Neural cell (in vitro differentiated cells): Measurements from ENCODE around the gene SCARB1. TPM values are rescaled to one million over a fixed set of nuclear protein-coding genes. Genes with fewer than 3 reads are reported as not detected.

ENCODE experiments used
- H2AFZ ChIP-seq: fragments of 200-600, 300-800 bp; sonication (generic), shearing (Covaris generic); 2 replicates; pipeline ENCODE4 v1.6.0; 2014; ENCODE audit warnings: low read depth, mild to moderate bottlenecking, antibody characterized with exemption, low read length, moderate library complexity
- H3F3A ChIP-seq: fragments of 200-600 bp; shearing (Covaris generic); 2 replicates; pipeline ENCODE4 v1.6.1; 2016; ENCODE audit warnings: mild to moderate bottlenecking, moderate library complexity, mixed read lengths, antibody characterized with exemption, low read length; ENCODE audit not compliant: insufficient read depth, poor library complexity, severe bottlenecking
- H3K27ac ChIP-seq: fragments of 200-600, 300-800 bp; sonication (generic), shearing (Covaris generic); 2 replicates; pipeline ENCODE4 v1.5.1; 2014; ENCODE audit warnings: mild to moderate bottlenecking, low read length, moderate library complexity
- H3K27me3 ChIP-seq: fragments of 300-800, 200-600 bp; sonication (generic), shearing (Covaris generic); 2 replicates; pipeline ENCODE4 v1.6.0; 2014; ENCODE audit warnings: mild to moderate bottlenecking, low read depth, low read length, moderate library complexity; ENCODE audit not compliant: insufficient read depth
- H3K36me3 ChIP-seq: fragments of 300-800, 200-600 bp; sonication (generic), shearing (Covaris generic); 2 replicates; pipeline ENCODE4 v1.5.1; 2014; ENCODE audit warnings: mild to moderate bottlenecking, antibody characterized with exemption, low read length, moderate library complexity; ENCODE audit not compliant: insufficient read depth
- H3K4me2 ChIP-seq: fragments of 300-800, 200-600 bp; sonication (generic), shearing (Covaris generic); 2 replicates; pipeline ENCODE4 v1.6.0; 2014; ENCODE audit warnings: mild to moderate bottlenecking, low read length
- H3K4me3 ChIP-seq: fragments of 300-800, 200-600 bp; sonication (generic), shearing (Covaris generic); 2 replicates; pipeline ENCODE4 v1.5.1; 2014; ENCODE audit warnings: mild to moderate bottlenecking, low read length, moderate library complexity
- H3K79me2 ChIP-seq: fragments of 200-600 bp; shearing (Covaris generic); replicated peaks from 2 replicates; pipeline ENCODE4 v1.6.0; 2014; ENCODE audit warnings: mild to moderate bottlenecking, low read length, moderate library complexity; ENCODE audit not compliant: insufficient read depth
- H3K9ac ChIP-seq: fragments of 300-800, 200-600 bp; sonication (generic), shearing (Covaris generic); 2 replicates; pipeline ENCODE4 v1.6.1; 2016; ENCODE audit warnings: mild to moderate bottlenecking, low read length, mixed read lengths
- H3K9me2 ChIP-seq: fragments of 200-600 bp; shearing (Covaris generic); 2 replicates; pipeline ENCODE4 v1.6.1; 2016; ENCODE audit warnings: mild to moderate bottlenecking, low read length, mixed read lengths; ENCODE audit not compliant: insufficient read depth
- H3K9me3 ChIP-seq: fragments of 200-600, 300-800 bp; sonication (generic), shearing (Covaris generic); 2 replicates; pipeline ENCODE4 v1.6.1; 2016; ENCODE audit warnings: mild to moderate bottlenecking, mixed run types, low read length, moderate library complexity, mixed read lengths
- H4K20me1 ChIP-seq: fragments of 200-600 bp; shearing (Covaris generic); 2 replicates; pipeline ENCODE4 v1.6.1; 2016; ENCODE audit warnings: mild to moderate bottlenecking, mixed run types; ENCODE audit not compliant: insufficient read depth
- EP300 ChIP-seq: fragments of 450-650 bp; conservative IDR thresholded peaks from 2 replicates; pipeline ENCODE4 v1.6.1; 2014; ENCODE audit warnings: antibody characterized with exemption, mild to moderate bottlenecking, moderate library complexity; ENCODE audit not compliant: poor library complexity, severe bottlenecking
- EZH2 ChIP-seq: fragments of 200-600, 300-800 bp; shearing (Covaris generic), sonication (generic); IDR thresholded peaks from 2 replicates; pipeline ENCODE4 v1.6.1; 2014; ENCODE audit warnings: antibody characterized with exemption, low read length, borderline replicate concordance, mild to moderate bottlenecking; ENCODE audit not compliant: insufficient read depth, poor library complexity, severe bottlenecking
- MXI1 ChIP-seq: fragments of 450-650 bp; conservative IDR thresholded peaks from 2 replicates; pipeline ENCODE4 v1.6.1; 2014; ENCODE audit warnings: antibody characterized with exemption, mild to moderate bottlenecking; ENCODE audit not compliant: poor library complexity, severe bottlenecking
- POLR2AphosphoS5 ChIP-seq: IDR thresholded peaks from 2 replicates; pipeline ENCODE4 v1.6.1; 2012
- RAD21 ChIP-seq: fragments of 450-650 bp; conservative IDR thresholded peaks from 2 replicates; pipeline ENCODE4 v1.6.1; 2014; ENCODE audit warnings: antibody characterized with exemption, mild to moderate bottlenecking, moderate library complexity
- SMC3 ChIP-seq: fragments of 450-650 bp; conservative IDR thresholded peaks from 2 replicates; pipeline ENCODE4 v1.6.1; 2014; ENCODE audit warnings: antibody characterized with exemption, mild to moderate bottlenecking, moderate library complexity; ENCODE audit not compliant: poor library complexity
- TAF1 ChIP-seq: IDR thresholded peaks from 2 replicates; pipeline ENCODE4 v1.6.1; 2012; ENCODE audit warnings: low read depth
- polyA plus RNA-seq: library from polyadenylated mRNA; depleted of rRNA; stranded (reverse); fragments of >200 nt; gene quantifications from 2 replicates; pipeline ENCODE4 v1.2.3, GENCODE V29; 2014
- TF ChIP-seq, protein P1 (sequence below): fragments of 450-650 bp; IDR thresholded peaks from 2 replicates; pipeline ENCODE4 v1.5.1; 2014; ENCODE audit warnings: antibody characterized with exemption, mild to moderate bottlenecking, moderate library complexity; ENCODE audit not compliant: poor library complexity, severe bottlenecking
- TF ChIP-seq, protein P2 (sequence below): IDR thresholded peaks from 2 replicates; pipeline ENCODE4 v1.6.1; 2012; ENCODE audit warnings: borderline replicate concordance

Gene SCARB1
- polyA plus RNA-seq, 1 donor from 2014 or later: 5.8 TPM

DNA sequence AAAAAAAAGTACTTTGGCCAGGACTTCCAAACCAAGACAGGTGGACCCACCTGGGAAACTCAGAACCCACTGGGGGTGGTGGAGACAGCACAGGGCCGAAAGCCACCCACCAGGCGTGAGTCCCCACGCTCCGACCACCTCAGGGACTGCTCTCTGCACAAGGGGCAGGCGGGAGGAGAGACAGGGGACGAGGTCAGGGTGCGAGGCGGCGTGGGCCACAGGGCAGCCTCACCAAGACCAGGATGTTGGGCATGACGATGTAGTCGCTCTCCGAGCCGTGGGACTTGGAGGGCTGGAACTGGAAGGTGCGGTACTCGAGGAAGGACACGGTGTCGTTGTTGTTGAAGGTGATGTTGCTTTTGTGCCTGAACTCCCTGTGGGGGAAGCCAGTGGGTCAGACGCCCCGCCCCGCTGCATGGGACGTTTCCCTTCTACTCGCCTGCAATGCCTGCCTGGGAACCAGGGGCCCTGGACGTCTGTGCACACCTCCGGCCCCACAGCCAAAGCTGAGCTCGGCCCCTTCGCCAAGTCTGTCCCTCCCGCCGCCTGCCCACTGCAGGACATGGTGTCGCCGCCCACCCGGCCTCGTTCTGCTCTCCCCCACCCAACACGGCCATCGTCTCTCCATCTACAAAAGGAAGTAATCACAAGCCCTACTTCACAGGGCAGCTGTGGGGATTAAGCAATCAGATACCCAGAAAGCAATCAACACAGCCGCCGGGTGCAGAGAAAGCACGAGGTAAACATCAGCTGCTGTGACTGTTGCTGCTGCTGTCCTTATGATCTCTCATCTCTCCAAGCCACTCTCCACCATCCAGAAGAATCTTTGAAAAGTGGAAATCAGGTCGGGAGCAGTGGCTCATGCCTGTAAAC is 48.7 kb downstream of the SCARB1 start:
- H3K4me3 ChIP-seq: no peak overlapping the region
- no peak overlapping the region for H2AFZ ChIP-seq
- H4K20me1 ChIP-seq: no peaks in the 10 kb centered on the region
- H3K36me3 ChIP-seq: no peaks in the 10 kb centered on the region
- TF ChIP-seq EZH2: no peak
- TF ChIP-seq, protein P1, sequence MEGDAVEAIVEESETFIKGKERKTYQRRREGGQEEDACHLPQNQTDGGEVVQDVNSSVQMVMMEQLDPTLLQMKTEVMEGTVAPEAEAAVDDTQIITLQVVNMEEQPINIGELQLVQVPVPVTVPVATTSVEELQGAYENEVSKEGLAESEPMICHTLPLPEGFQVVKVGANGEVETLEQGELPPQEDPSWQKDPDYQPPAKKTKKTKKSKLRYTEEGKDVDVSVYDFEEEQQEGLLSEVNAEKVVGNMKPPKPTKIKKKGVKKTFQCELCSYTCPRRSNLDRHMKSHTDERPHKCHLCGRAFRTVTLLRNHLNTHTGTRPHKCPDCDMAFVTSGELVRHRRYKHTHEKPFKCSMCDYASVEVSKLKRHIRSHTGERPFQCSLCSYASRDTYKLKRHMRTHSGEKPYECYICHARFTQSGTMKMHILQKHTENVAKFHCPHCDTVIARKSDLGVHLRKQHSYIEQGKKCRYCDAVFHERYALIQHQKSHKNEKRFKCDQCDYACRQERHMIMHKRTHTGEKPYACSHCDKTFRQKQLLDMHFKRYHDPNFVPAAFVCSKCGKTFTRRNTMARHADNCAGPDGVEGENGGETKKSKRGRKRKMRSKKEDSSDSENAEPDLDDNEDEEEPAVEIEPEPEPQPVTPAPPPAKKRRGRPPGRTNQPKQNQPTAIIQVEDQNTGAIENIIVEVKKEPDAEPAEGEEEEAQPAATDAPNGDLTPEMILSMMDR: no peak
- TF ChIP-seq, protein P2, sequence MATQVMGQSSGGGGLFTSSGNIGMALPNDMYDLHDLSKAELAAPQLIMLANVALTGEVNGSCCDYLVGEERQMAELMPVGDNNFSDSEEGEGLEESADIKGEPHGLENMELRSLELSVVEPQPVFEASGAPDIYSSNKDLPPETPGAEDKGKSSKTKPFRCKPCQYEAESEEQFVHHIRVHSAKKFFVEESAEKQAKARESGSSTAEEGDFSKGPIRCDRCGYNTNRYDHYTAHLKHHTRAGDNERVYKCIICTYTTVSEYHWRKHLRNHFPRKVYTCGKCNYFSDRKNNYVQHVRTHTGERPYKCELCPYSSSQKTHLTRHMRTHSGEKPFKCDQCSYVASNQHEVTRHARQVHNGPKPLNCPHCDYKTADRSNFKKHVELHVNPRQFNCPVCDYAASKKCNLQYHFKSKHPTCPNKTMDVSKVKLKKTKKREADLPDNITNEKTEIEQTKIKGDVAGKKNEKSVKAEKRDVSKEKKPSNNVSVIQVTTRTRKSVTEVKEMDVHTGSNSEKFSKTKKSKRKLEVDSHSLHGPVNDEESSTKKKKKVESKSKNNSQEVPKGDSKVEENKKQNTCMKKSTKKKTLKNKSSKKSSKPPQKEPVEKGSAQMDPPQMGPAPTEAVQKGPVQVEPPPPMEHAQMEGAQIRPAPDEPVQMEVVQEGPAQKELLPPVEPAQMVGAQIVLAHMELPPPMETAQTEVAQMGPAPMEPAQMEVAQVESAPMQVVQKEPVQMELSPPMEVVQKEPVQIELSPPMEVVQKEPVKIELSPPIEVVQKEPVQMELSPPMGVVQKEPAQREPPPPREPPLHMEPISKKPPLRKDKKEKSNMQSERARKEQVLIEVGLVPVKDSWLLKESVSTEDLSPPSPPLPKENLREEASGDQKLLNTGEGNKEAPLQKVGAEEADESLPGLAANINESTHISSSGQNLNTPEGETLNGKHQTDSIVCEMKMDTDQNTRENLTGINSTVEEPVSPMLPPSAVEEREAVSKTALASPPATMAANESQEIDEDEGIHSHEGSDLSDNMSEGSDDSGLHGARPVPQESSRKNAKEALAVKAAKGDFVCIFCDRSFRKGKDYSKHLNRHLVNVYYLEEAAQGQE: no peak
- no peak for TF ChIP-seq EP300
- TF ChIP-seq POLR2AphosphoS5: no peak
- TF ChIP-seq MXI1: no peak
- TF ChIP-seq RAD21: no peak
- no peak for TF ChIP-seq SMC3
- TF ChIP-seq TAF1: no peak
- H3K4me2 ChIP-seq: no peak overlapping the region
- no peaks in the 10 kb centered on the region for H3F3A ChIP-seq
- H3K27me3 ChIP-seq: no peaks in the 10 kb centered on the region
- no peaks in the 10 kb centered on the region for H3K79me2 ChIP-seq
- H3K9me2 ChIP-seq: no peaks in the 10 kb centered on the region
- no peak overlapping the region for H3K9ac ChIP-seq
- no peaks in the 10 kb centered on the region for H3K9me3 ChIP-seq
- H3K27ac ChIP-seq: no peak overlapping the region

DNA sequence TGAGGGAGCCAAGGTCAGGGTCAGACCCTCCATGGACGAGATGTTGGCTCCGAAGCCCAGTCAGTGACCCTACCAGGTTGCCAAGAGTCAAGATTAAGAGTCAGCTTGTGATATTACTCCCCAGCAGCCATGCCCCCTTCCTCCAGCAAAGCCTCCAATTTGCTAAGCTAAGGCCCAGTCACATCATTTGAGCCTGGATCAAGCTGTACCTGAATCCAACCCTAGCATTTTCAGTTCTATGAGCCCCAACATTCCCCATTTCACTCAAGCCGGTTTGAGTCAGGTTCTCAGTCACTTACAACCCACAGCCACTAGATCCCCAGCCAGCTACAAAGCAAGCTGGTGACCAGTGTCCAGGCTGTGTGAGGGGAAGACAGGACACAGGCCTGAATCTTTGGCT is 49.9 kb downstream of the SCARB1 start:
- Histone ChIP-seq H4K20me1 (no peaks in the 10 kb centered on the region), H3K27me3 (no peaks in the 10 kb centered on the region), H3K4me3 (no peak overlapping the region), H3K36me3 (no peaks in the 10 kb centered on the region), H3F3A (no peaks in the 10 kb centered on the region), H3K27ac (no peak overlapping the region), H3K4me2 (no peak overlapping the region), H2AFZ (no peak overlapping the region), H3K9me3 (no peaks in the 10 kb centered on the region), H3K9ac (no peak overlapping the region), H3K9me2 (no peaks in the 10 kb centered on the region), H3K79me2 (no peaks in the 10 kb centered on the region)
- TF ChIP-seq RAD21: no peak
- TF ChIP-seq EZH2: no peak
- no peak for TF ChIP-seq SMC3
- TF ChIP-seq POLR2AphosphoS5: no peak
- TF ChIP-seq EP300: no peak
- TF ChIP-seq, protein P2: no peak
- no peak for TF ChIP-seq TAF1
- no peak for TF ChIP-seq MXI1
